K562 (cell line): ENCODE measurements around the gene MYCBP2. TPM values are rescaled to one million over a fixed set of nuclear protein-coding genes. Genes with fewer than 3 reads are reported as not detected.

Experiments
- ATAC-seq: fragments of 200-7000 bp; cut with Tn5 transposase; 3 replicates; pipeline ENCODE4 v1.9.1; 2020; ENCODE audit warnings: moderate library complexity
- BruUV-seq: library from RNA; stranded (reverse); fragments of 400-500 nt; replicated peaks from 2 replicates; lab custom pipeline; 2021; lab: Mats Ljungman, UMichigan
- CTCF ChIA-PET: fragments of 300-600 bp; formaldehyde crosslinking; extraction: SDS; loops from one replicate; lab custom pipeline; 2021; ENCODE audit warnings: low intra/inter-chr PET ratio; lab: Yijun Ruan, JAX
- POLR2A ChIA-PET: fragments of 300-600, 350-650 bp; sonication (Branson Sonifier 250); formaldehyde crosslinking; extraction: SDS; loops from one replicate; lab custom pipeline; 2021; ENCODE audit warnings: antibody characterized with exemption, inconsistent platforms; lab: Yijun Ruan, JAX
- DNase-seq, 4 experiments: peaks; one replicate each; pipeline versions ENCODE4 v3.0.0 to v3.0.0-alpha.2; 2011 to 2018; ENCODE audit warnings: low spot score in 3 of 4, mixed read lengths in 3 of 4; ENCODE audit errors: extremely low read depth in 1 of 4
- FAIRE-seq: peaks from 2 replicates; lab custom pipeline; 2011; peaks lifted over from hg19 to GRCh38; lab: Jason Lieb, UNC
- H2AFZ ChIP-seq: 2 replicates; pipeline ENCODE4 v1.6.0; 2011; ENCODE audit warnings: low read depth, low read length, control low read depth, inconsistent platforms
- H3K27ac ChIP-seq: fragments of 200-600 bp; 3 replicates; pipeline ENCODE4 v1.8.0; 2011; ENCODE audit warnings: low read depth, mild to moderate bottlenecking, control low read depth, inconsistent platforms, low read length, moderate library complexity, mixed read lengths; ENCODE audit errors: extremely low read depth
- H3K27me3 ChIP-seq, 2 experiments: fragments of 300-600 bp in 1 of 2; 2 replicates in 1 of 2; 3 replicates in 1 of 2; pipeline versions ENCODE4 v1.6.0 to v1.8.0; 2011; ENCODE audit warnings: inconsistent platforms in 2 of 2, low read length in 2 of 2, mild to moderate bottlenecking in 1 of 2, mixed read lengths in 1 of 2, moderate library complexity in 1 of 2; ENCODE audit not compliant: control insufficient read depth in 2 of 2, insufficient read depth in 2 of 2
- H3K36me3 ChIP-seq: fragments of 300-600 bp; 3 replicates; pipeline ENCODE4 v1.8.0; 2011; ENCODE audit warnings: mild to moderate bottlenecking, low read length, inconsistent platforms; ENCODE audit not compliant: control insufficient read depth, insufficient read depth
- H3K4me1 ChIP-seq, 2 experiments: fragments of 200-600 bp in 1 of 2; replicated peaks in 1 of 2; 2 replicates in 1 of 2; 3 replicates in 1 of 2; pipeline versions ENCODE4 v1.5.1 to v1.8.0; 2011; ENCODE audit warnings: inconsistent platforms in 2 of 2, low read length in 2 of 2, mild to moderate bottlenecking in 1 of 2, mixed read lengths in 1 of 2, moderate library complexity in 1 of 2; ENCODE audit not compliant: control insufficient read depth in 2 of 2, insufficient read depth in 2 of 2
- H3K4me2 ChIP-seq: 2 replicates; pipeline ENCODE4 v1.6.1; 2011; ENCODE audit warnings: low read length, control low read depth, inconsistent platforms, mixed read lengths; ENCODE audit not compliant: insufficient read depth
- H3K4me3 ChIP-seq: fragments of 200-600 bp; sonication (generic), shearing (Covaris generic); 2 replicates; pipeline ENCODE4 v1.5.1; 2016; ENCODE audit warnings: control low read depth, inconsistent platforms
- H3K79me2 ChIP-seq: fragments of 200-600 bp; 3 replicates; pipeline ENCODE4 v1.8.0; 2011; ENCODE audit warnings: low read length, inconsistent platforms; ENCODE audit not compliant: control insufficient read depth, insufficient read depth
- H3K9ac ChIP-seq, 2 experiments: 2 replicates each; pipeline versions ENCODE4 v1.6.0 to v1.6.1; 2011; ENCODE audit warnings: low read depth in 2 of 2, low read length in 2 of 2, control low read depth in 1 of 2, inconsistent platforms in 1 of 2, mild to moderate bottlenecking in 1 of 2, mixed read lengths in 1 of 2; ENCODE audit not compliant: insufficient read depth in 1 of 2
- H3K9me1 ChIP-seq: one replicate; pipeline ENCODE4 v1.6.0; 2011; ENCODE audit warnings: inconsistent platforms, mild to moderate bottlenecking, low read length, moderate library complexity; ENCODE audit not compliant: control insufficient read depth, insufficient read depth
- H3K9me3 ChIP-seq: replicated peaks from 2 replicates; pipeline ENCODE4 v1.5.1; 2011; ENCODE audit warnings: low read depth, low read length, inconsistent platforms; ENCODE audit not compliant: control insufficient read depth, insufficient read depth
- H4K20me1 ChIP-seq: replicated peaks from 2 replicates; pipeline ENCODE4 v1.6.1; 2011; ENCODE audit warnings: low read length, inconsistent platforms, mixed read lengths; ENCODE audit not compliant: control insufficient read depth, insufficient read depth
- ATF1 ChIP-seq, 2 experiments: fragments of 450-650 bp in 1 of 2; IDR thresholded peaks; 2 replicates each; pipeline ENCODE4 v1.6.1; 2016; ENCODE audit warnings: missing compliant biosample characterization in 1 of 2, missing genetic modification characterization in 1 of 2
- DACH1 ChIP-seq: fragments of 450-650 bp; IDR thresholded peaks from 2 replicates; pipeline ENCODE4 v1.6.1; 2018; ENCODE audit not compliant: partially characterized antibody
- ELF4 ChIP-seq: fragments of 450-650 bp; formaldehyde crosslinking; IDR thresholded peaks from 2 replicates; pipeline ENCODE4 v1.4.0; 2022; ENCODE audit warnings: missing genetic modification characterization
- FOSL1 ChIP-seq: fragments of 200-800 bp; sonication (Bioruptor generic); conservative IDR thresholded peaks from 2 replicates; pipeline ENCODE4 v1.6.1; 2016; ENCODE audit warnings: missing genetic modification characterization, missing compliant biosample characterization
- FOXJ3 ChIP-seq: sonication (generic); formaldehyde crosslinking; IDR thresholded peaks from 2 replicates; pipeline ENCODE4 v1.4.0; 2020; ENCODE audit warnings: mild to moderate bottlenecking, missing genetic modification reagents
- LCOR ChIP-seq: sonication (generic); formaldehyde crosslinking; IDR thresholded peaks from 2 replicates; pipeline ENCODE4 v1.8.0; 2022; ENCODE audit warnings: mild to moderate bottlenecking, missing genetic modification reagents
- PML ChIP-seq: IDR thresholded peaks from 2 replicates; pipeline ENCODE4 v1.6.1; 2012; ENCODE audit warnings: low read length, inconsistent platforms
- POU5F1 ChIP-seq: fragments of 150-350 bp; IDR thresholded peaks from 2 replicates; pipeline ENCODE4 v1.6.1; 2014; ENCODE audit warnings: borderline replicate concordance, low read length, low read depth, mild to moderate bottlenecking; ENCODE audit not compliant: partially characterized antibody
- PTBP1 ChIP-seq: fragments of 200-400 bp; formaldehyde crosslinking; IDR thresholded peaks from 2 replicates; pipeline ENCODE4 v1.6.1; 2017; ENCODE audit warnings: low read depth, low read length
- RFX1 ChIP-seq: fragments of 450-650 bp; IDR thresholded peaks from 2 replicates; pipeline ENCODE4 v1.6.1; 2016; ENCODE audit warnings: mild to moderate bottlenecking, moderate library complexity
- SMAD1 ChIP-seq: fragments of 150-350 bp; IDR thresholded peaks from 2 replicates; pipeline ENCODE4 v1.6.1; 2014; ENCODE audit warnings: low read length, low read depth; ENCODE audit not compliant: partially characterized antibody
- SREBF2 ChIP-seq: sonication (generic); formaldehyde crosslinking; IDR thresholded peaks from 2 replicates; pipeline ENCODE4 v1.4.0; 2020; ENCODE audit warnings: mild to moderate bottlenecking, missing genetic modification reagents
- STAT6 ChIP-seq: sonication (generic); formaldehyde crosslinking; IDR thresholded peaks from 2 replicates; pipeline ENCODE4 v1.8.1; 2023; ENCODE audit warnings: mild to moderate bottlenecking, missing genetic modification reagents
- TAF7 ChIP-seq: fragments of 450-650 bp; IDR thresholded peaks from 2 replicates; pipeline ENCODE4 v1.6.1; 2016; ENCODE audit warnings: missing genetic modification characterization, missing compliant biosample characterization
- XRCC4 ChIP-seq: IDR thresholded peaks from one replicate; pipeline ENCODE4 v1.6.1; 2011; ENCODE audit not compliant: insufficient read depth, insufficient read length; ENCODE audit errors: extremely low read depth
- ZNF717 ChIP-seq: fragments of 250-450 bp; sonication (Bioruptor Pico); IDR thresholded peaks from 2 replicates; pipeline ENCODE4 v1.5.0; 2021
- WGBS: fragments of 100-300 bp; shearing (Covaris generic); methylation state at CpG from one replicate; pipeline ENCODE4 v1.1.6; 2016; ENCODE audit warnings: low coverage, mixed read lengths; ENCODE audit not compliant: insufficient coverage; ENCODE audit errors: missing lambda C conversion rate; 5-methylcytosine and 5-hydroxymethylcytosine counted together
- in situ Hi-C: fragments of 300-500 bp; cut with MboI; formaldehyde crosslinking; loops from 4 replicates; pipeline ENCODE4 v1.15.0; 2018; ENCODE audit warnings: inconsistent platforms, mixed read lengths
- intact Hi-C: fragments of 100-400 bp; cut with micrococcal nuclease; formaldehyde crosslinking; loops from 2 replicates; pipeline ENCODE4 v1.14.2; 2022
- polyA plus RNA-seq, 8 experiments: library from polyadenylated mRNA; depleted of rRNA in 4 of 8; stranded (reverse) in 5 of 8; unstranded in 3 of 8; fragments of >200 nt; fragmentation: Nextera tagmentation in 2 of 8; fragmentation: Illumina TruSeq in 1 of 8; extraction: Ambion mirVana in 2 of 8; extraction: Trizol in 1 of 8; gene quantifications; 2 replicates each; pipeline versions ENCODE4 v1.2.1 to v1.2.3, GENCODE V29; 2011 to 2014; ENCODE audit warnings: inconsistent platforms in 1 of 8, missing spikeins in 1 of 8
- total RNA-seq, 7 experiments: library from RNA; depleted of rRNA in 6 of 7; stranded (reverse); fragments of >200 nt in 6 of 7; fragmentation: Illumina TruSeq in 2 of 7; extraction: Trizol in 2 of 7; gene quantifications; 2 replicates each; pipeline versions ENCODE4 v1.2.1 to v1.2.3, GENCODE V29; 2011 to 2021; ENCODE audit warnings: low replicate concordance in 1 of 7
- TF ChIP-seq, protein P1 (sequence below): fragments of 250-450 bp; sonication (Bioruptor Pico); IDR thresholded peaks from 2 replicates; pipeline ENCODE4 v1.4.0; 2020; ENCODE audit warnings: mild to moderate bottlenecking, moderate library complexity

The MYCBP2 gene
- total and polyA plus RNA-seq, 9 of the 15 experiments (the other 6 are each of a cell fraction or from before 2014, with no cell fraction given), result 13.2 to 47.2 (median 28.9) TPM

DNA sequence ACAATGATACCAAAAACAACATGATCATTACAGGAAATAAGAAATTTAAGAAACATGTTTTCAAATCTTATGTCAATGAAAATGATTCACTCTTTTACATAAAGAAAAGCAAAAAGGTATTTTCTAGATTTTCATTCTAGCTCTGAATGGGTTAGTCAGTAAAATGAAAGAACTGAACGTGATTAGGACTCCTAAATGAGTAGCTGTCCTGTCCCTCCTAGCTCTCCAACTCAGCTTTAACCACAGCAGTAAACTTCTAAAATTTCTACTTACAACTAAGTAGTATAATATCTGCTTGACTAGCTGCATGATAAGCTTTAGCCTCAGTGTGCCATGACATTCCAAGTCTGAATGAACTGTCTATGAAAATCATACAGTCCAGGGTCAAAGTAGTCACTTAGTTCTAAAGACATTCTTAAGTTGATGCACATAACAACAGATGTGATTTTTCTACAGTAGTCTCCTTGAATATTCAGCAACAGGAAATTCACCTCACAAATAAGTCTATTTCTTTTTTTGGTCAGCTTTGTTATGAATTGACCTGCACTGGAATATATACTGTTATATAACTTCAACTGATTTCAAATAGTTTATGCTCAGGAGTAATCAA is 136.4 kb downstream of the MYCBP2 start (continued):
- TF ChIP-seq STAT6 (CRISPR knock-in tag) (no peak), TAF7 (tag) (no peak)
- TF ChIP-seq, all 486 proteins: peak for 0

DNA sequence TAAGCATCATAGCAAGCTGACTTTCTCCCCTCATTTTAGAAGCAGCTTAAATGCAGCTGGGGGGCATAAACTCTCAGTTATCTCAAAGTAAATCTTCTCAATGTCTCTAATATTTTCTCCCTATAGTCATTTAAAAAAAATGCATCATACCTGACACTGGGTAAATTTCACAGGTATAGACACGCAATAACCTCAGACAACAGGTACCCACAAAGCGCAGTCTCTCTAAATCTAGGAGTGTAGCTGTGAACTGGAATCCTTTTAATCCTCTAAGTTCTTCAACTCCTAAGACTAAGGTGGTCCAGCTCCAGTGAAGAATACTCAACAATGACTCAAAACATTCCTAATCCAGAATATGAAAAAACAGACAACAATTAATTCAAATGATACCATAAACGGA is 141.2 kb downstream of the MYCBP2 start:
- H4K20me1 ChIP-seq, result no peaks in the 10 kb centered on the region
- TF ChIP-seq ELF4 (CRISPR knock-in tag) (no peak), XRCC4 (no peak), POU5F1 (no peak), DACH1 (no peak), RFX1 (no peak), PML (no peak), PTBP1 (no peak), ZNF717 (CRISPR knock-in tag) (no peak), SREBF2 (CRISPR knock-in tag) (no peak), ATF1 (CRISPR knock-in tag; IDR thresholded peaks at IDR 0.05) (no peak), ATF1 (tag; IDR thresholded peaks at IDR 0.05) (no peak), LCOR (CRISPR knock-in tag) (no peak), FOSL1 (no peak), SMAD1 (no peak), FOXJ3 (CRISPR knock-in tag) (no peak)
- TF ChIP-seq, protein P1, sequence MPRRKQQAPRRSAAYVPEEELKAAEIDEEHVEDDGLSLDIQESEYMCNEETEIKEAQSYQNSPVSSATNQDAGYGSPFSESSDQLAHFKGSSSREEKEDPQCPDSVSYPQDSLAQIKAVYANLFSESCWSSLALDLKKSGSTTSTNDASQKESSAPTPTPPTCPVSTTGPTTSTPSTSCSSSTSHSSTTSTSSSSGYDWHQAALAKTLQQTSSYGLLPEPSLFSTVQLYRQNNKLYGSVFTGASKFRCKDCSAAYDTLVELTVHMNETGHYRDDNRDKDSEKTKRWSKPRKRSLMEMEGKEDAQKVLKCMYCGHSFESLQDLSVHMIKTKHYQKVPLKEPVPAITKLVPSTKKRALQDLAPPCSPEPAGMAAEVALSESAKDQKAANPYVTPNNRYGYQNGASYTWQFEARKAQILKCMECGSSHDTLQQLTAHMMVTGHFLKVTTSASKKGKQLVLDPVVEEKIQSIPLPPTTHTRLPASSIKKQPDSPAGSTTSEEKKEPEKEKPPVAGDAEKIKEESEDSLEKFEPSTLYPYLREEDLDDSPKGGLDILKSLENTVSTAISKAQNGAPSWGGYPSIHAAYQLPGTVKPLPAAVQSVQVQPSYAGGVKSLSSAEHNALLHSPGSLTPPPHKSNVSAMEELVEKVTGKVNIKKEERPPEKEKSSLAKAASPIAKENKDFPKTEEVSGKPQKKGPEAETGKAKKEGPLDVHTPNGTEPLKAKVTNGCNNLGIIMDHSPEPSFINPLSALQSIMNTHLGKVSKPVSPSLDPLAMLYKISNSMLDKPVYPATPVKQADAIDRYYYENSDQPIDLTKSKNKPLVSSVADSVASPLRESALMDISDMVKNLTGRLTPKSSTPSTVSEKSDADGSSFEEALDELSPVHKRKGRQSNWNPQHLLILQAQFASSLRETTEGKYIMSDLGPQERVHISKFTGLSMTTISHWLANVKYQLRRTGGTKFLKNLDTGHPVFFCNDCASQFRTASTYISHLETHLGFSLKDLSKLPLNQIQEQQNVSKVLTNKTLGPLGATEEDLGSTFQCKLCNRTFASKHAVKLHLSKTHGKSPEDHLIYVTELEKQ (CRISPR knock-in tag), result no peak
- TF ChIP-seq, all 486 proteins: peak for 0
- ATAC-seq (no peak), FAIRE-seq (no peak), DNase-seq (no peak)
- Histone ChIP-seq H3K9me1 (no peaks in the 10 kb centered on the region), H2AFZ (no peak overlapping the region), H3K36me3 (peaks cover 32% of the 10 kb centered on the region; the same call in 2 of the 3 replicates), H3K4me1 (no peaks in the 10 kb centered on the region), H3K4me2 (no peak overlapping the region), H3K27me3 (no peaks in the 10 kb centered on the region), H3K79me2 (no peaks in the 10 kb centered on the region), H3K9ac (no peak overlapping the region), H3K27ac (no peak overlapping the region), H3K4me3 (no peak overlapping the region), H3K9me3 (no peaks in the 10 kb centered on the region)
- intact Hi-C loops, result no loop called here
- no TSS peak for BruUV-seq
- WGBS, result 90% methylated on average over 3 of the region's 3 CpGs
- ChIA-PET CTCF (no interaction called here), POLR2A (no interaction called here)
- in situ Hi-C loops, result no loop called here
